ENCODE results near the gene KHDRBS1. TPM values are rescaled to one million over a fixed set of nuclear protein-coding genes. Genes with fewer than 3 reads are reported as not detected.

KHDRBS1 gene
- total RNA-seq, 1 experiment from 2014 or later, result 267 TPM

DNA sequence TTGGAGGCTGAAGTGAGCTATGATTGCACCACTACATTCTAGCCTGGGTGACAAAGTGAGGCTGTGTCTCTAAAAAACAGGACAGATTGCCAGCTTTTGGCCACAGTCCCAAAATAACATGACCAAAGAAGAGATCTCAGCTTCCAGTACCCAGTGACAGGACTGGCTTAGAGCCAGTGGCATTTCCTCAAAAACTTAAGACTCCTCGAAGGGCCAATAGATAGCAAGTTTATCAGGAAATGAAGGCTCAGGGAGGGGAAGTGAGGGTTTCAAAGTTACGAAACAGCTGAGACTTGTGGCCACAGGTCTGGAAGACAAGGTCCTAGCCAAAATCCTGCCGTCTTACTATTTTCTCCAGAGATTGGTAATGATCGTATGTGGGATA, 52.8 kb downstream of the KHDRBS1 start:
- H3K4me3 Mint-ChIP-seq, result no peak overlapping the region
- Histone ChIP-seq H4K5ac (ENCODE audit: insufficient read length, low read depth, low read length) (no peak overlapping the region), H3K23ac (ENCODE audit: insufficient read length, low read depth, low read length) (no peak overlapping the region), H2BK120ac (ENCODE audit: low read depth, low read length, poor library complexity, severe bottlenecking) (no peak overlapping the region), H2BK15ac (ENCODE audit: low read depth, low read length) (no peak overlapping the region), H3K14ac (ENCODE audit: insufficient read depth, low read length) (no peak overlapping the region), H3K27me3 (ENCODE audit: insufficient read depth, low read length) (no peaks in the 10 kb centered on the region), H3K79me2 (ENCODE audit: insufficient read depth, low read length) (no peaks in the 10 kb centered on the region), H3K27ac (ENCODE audit: insufficient read length, low read depth, low read length) (no peak overlapping the region), H3K4me2 (ENCODE audit: insufficient read depth, insufficient read length, low read length) (no peak overlapping the region), H3K9ac (ENCODE audit: extremely low read depth, insufficient read length, low read length) (no peak overlapping the region), H3K23me2 (ENCODE audit: insufficient read length, low read depth, low read length, poor library complexity, severe bottlenecking) (no peaks in the 10 kb centered on the region), H2BK12ac (ENCODE audit: insufficient read length, low read depth, low read length) (no peak overlapping the region), H2AK5ac (ENCODE audit: insufficient read length, low read length) (no peak overlapping the region), H3K4ac (ENCODE audit: low read depth, low read length) (no peak overlapping the region), H2BK5ac (ENCODE audit: insufficient read length, low read length) (no peak overlapping the region), H4K8ac (replicated peaks; ENCODE audit: insufficient read length, low read depth, low read length) (no peak overlapping the region), H2AFZ (ENCODE audit: low read length) (no peak overlapping the region), H3K18ac (ENCODE audit: insufficient read length, low read depth, low read length) (no peak overlapping the region), H3T11ph (ENCODE audit: low read length) (no peak overlapping the region), H2BK20ac (ENCODE audit: low read depth, low read length, poor library complexity, severe bottlenecking) (no peak overlapping the region), H3K56ac (ENCODE audit: insufficient read length, low read depth, low read length) (no peak overlapping the region), H4K91ac (ENCODE audit: insufficient read length, low read depth, low read length) (no peak overlapping the region), H3K4me1 (ENCODE audit: insufficient read depth, low read length) (peaks cover 4% of the 10 kb centered on the region; the same call in 1 of the 2 replicates), H3K79me1 (ENCODE audit: insufficient read depth, low read depth, low read length, poor library complexity, severe bottlenecking) (no peaks in the 10 kb centered on the region), H3K9me3 (ENCODE audit: control insufficient read depth, low read depth, low read length) (no peaks in the 10 kb centered on the region), H4K20me1 (ENCODE audit: control insufficient read depth, insufficient read depth, insufficient read length) (no peaks in the 10 kb centered on the region)
- peaks cover 7 to 17% (median 7%) of the 10 kb centered on the region in 3 experiments for H3K36me3 Mint-ChIP-seq (ENCODE audit: insufficient read depth in 1 of 3, low read depth in 3 of 3)
- no peak for DNase-seq
- peak overlapping the region in 1 of 3 experiments; percentile 47; a peak in 1 of 7 replicates for H3K27ac Mint-ChIP-seq
- no peaks in the 10 kb centered on the region for H3K9me3 Mint-ChIP-seq
- H3K4me1 Mint-ChIP-seq, result peaks cover 27 to 41% of the 10 kb centered on the region in 2 experiments
- TF ChIP-seq, protein P1, sequence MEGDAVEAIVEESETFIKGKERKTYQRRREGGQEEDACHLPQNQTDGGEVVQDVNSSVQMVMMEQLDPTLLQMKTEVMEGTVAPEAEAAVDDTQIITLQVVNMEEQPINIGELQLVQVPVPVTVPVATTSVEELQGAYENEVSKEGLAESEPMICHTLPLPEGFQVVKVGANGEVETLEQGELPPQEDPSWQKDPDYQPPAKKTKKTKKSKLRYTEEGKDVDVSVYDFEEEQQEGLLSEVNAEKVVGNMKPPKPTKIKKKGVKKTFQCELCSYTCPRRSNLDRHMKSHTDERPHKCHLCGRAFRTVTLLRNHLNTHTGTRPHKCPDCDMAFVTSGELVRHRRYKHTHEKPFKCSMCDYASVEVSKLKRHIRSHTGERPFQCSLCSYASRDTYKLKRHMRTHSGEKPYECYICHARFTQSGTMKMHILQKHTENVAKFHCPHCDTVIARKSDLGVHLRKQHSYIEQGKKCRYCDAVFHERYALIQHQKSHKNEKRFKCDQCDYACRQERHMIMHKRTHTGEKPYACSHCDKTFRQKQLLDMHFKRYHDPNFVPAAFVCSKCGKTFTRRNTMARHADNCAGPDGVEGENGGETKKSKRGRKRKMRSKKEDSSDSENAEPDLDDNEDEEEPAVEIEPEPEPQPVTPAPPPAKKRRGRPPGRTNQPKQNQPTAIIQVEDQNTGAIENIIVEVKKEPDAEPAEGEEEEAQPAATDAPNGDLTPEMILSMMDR (conservative IDR thresholded peaks at IDR 0.05), result no peak
- no CpG with 5 or more reads among the region's 4 CpGs for WGBS (ENCODE audit: extremely low coverage, insufficient read length, low lambda C conversion rate)
- H3K27me3 Mint-ChIP-seq (ENCODE audit: low read depth), result peaks cover 13% of the 10 kb centered on the region

All from H9 (cell line).